ENCODE results near the gene ARMC10.
A peak's percentile ranks its signal among the peaks of the same experiment; 100 is the strongest.
"Not testable (repeated sequence)": the region's sequence is repeated elsewhere in the genome, so short reads cannot be mapped to it uniquely, and the experiment has no call there.

Gene ARMC10

GRCh38 chr7:103048833-103049232 lies 26.1 kb upstream of the ARMC10 start:
- no peak for TF ChIP-seq CTCF (IDR thresholded peaks at IDR 0.05; ENCODE audit: borderline replicate concordance, control extremely low read depth, extremely low read depth, insufficient read depth, missing control alignments)
- in situ Hi-C loops (cut with MboI; ENCODE audit: low sequenced_read_pairs, unreplicated experiment), result no loop called here
- DNase-seq (ENCODE audit: low spot score), result no peak

GRCh38 chr7:103051519-103051918 lies 23.4 kb upstream of the ARMC10 start:
- no peak for TF ChIP-seq CTCF (IDR thresholded peaks at IDR 0.05; ENCODE audit: borderline replicate concordance, control extremely low read depth, extremely low read depth, insufficient read depth, missing control alignments)
- no peak for DNase-seq (ENCODE audit: low spot score)
- in situ Hi-C loops (cut with MboI; ENCODE audit: low sequenced_read_pairs, unreplicated experiment), result loop anchor here (25.0 kb wide), 1 partner anchor 289 kb away; no protein-coding TSS in a partner anchor

- in situ Hi-C loops (cut with MboI; ENCODE audit: low sequenced_read_pairs, unreplicated experiment), result loop anchor here (25.0 kb wide), 1 partner anchor 294 kb away; no protein-coding TSS in a partner anchor
- DNase-seq (ENCODE audit: low spot score), result not testable (repeated sequence)
Measured at GRCh38 chr7:103056006-103056405, 18.9 kb upstream of the ARMC10 start.

- no peak for DNase-seq (ENCODE audit: low spot score)
- TF ChIP-seq CTCF (IDR thresholded peaks at IDR 0.05; ENCODE audit: borderline replicate concordance, control extremely low read depth, extremely low read depth, insufficient read depth, missing control alignments), result no peak
- in situ Hi-C loops (cut with MboI; ENCODE audit: low sequenced_read_pairs, unreplicated experiment), result loop anchor here (25.0 kb wide), 1 partner anchor 296 kb away; no protein-coding TSS in a partner anchor
Measured at GRCh38 chr7:103058122-103058521, 16.8 kb upstream of the ARMC10 start.

GRCh38 chr7:103059471-103059870 lies 15.5 kb upstream of the ARMC10 start:
- in situ Hi-C loops (cut with MboI; ENCODE audit: low sequenced_read_pairs, unreplicated experiment), result loop anchor here (25.0 kb wide), 1 partner anchor 297 kb away; no protein-coding TSS in a partner anchor
- TF ChIP-seq CTCF (IDR thresholded peaks at IDR 0.05; ENCODE audit: borderline replicate concordance, control extremely low read depth, extremely low read depth, insufficient read depth, missing control alignments), result no peak
- no peak for DNase-seq (ENCODE audit: low spot score)

- in situ Hi-C loops (cut with MboI; ENCODE audit: low sequenced_read_pairs, unreplicated experiment), result loop anchor here (25.0 kb wide), 1 partner anchor 302 kb away; no protein-coding TSS in a partner anchor
- no peak for DNase-seq (ENCODE audit: low spot score)
- TF ChIP-seq CTCF (IDR thresholded peaks at IDR 0.05; ENCODE audit: borderline replicate concordance, control extremely low read depth, extremely low read depth, insufficient read depth, missing control alignments), result no peak
Measured at GRCh38 chr7:103063895-103064294, 11.0 kb upstream of the ARMC10 start.

- in situ Hi-C loops (cut with MboI; ENCODE audit: low sequenced_read_pairs, unreplicated experiment), result loop anchor here (25.0 kb wide), 1 partner anchor 303 kb away; no protein-coding TSS in a partner anchor
- DNase-seq (ENCODE audit: low spot score), result peak; percentile 32
- TF ChIP-seq CTCF (IDR thresholded peaks at IDR 0.05; ENCODE audit: borderline replicate concordance, control extremely low read depth, extremely low read depth, insufficient read depth, missing control alignments), result peak; percentile 52
Measured at GRCh38 chr7:103065667-103066066, 9.3 kb upstream of the ARMC10 start.
